ENCODE data around the gene DBF4. TPM values are rescaled to one million over a fixed set of nuclear protein-coding genes. Genes with fewer than 3 reads are reported as not detected.

DBF4 gene
- total and polyA plus RNA-seq, 9 of the 15 experiments (the other 6 are each of a cell fraction or from before 2014, with no cell fraction given), result 37.8 to 145 (median 104) TPM

- peaks cover 0 to 16% of the 10 kb centered on the region in 2 experiments; a peak in 2 of 5 replicates for H3K27me3 ChIP-seq (ENCODE audit: control insufficient read depth in 2 of 2, insufficient read depth in 2 of 2, low read length in 2 of 2)
- H3K4me2 ChIP-seq (ENCODE audit: insufficient read depth, low read length), result peak within 1 kb of the TSS; percentile 61
- peak within 1 kb of the TSS in 1 of 2 experiments; percentile 80; a peak in 2 of 4 replicates for H3K9ac ChIP-seq (ENCODE audit: insufficient read depth in 1 of 2, low read depth in 2 of 2, low read length in 2 of 2)
- peak within 1 kb of the TSS; percentile 46 for H3K4me3 ChIP-seq
- peak within 1 kb of the TSS; percentile 62 for H2AFZ ChIP-seq (ENCODE audit: low read depth, low read length)
- ChIA-PET CTCF (ENCODE audit: low intra/inter-chr PET ratio) (no interaction called here), POLR2A (interaction anchor here (0.6 kb wide), 1 partner anchor 27 kb away, joined by 3 read pairs; no protein-coding TSS in a partner anchor)
- in situ Hi-C loops (cut with MboI) (no loop called here), intact Hi-C loops (cut with micrococcal nuclease) (no loop called here)
- no peaks in the 10 kb centered on the region for H3K79me2 ChIP-seq (ENCODE audit: control insufficient read depth, insufficient read depth, low read length)
- H3K9me1 ChIP-seq (ENCODE audit: control insufficient read depth, insufficient read depth, low read length), result no peaks in the 10 kb centered on the region
- no peaks in the 10 kb centered on the region for H3K36me3 ChIP-seq (ENCODE audit: control insufficient read depth, insufficient read depth, low read length)
- DNase-seq (ENCODE audit: extremely low read depth in 1 of 4, low spot score in 3 of 4), result peak in 3 of 4 experiments; percentile 18 to 59 (median 30)
- H4K20me1 ChIP-seq (replicated peaks; ENCODE audit: control insufficient read depth, insufficient read depth, low read length), result no peaks in the 10 kb centered on the region
- BruUV-seq (replicated peaks), result no TSS peak
- H3K9me3 ChIP-seq (replicated peaks; ENCODE audit: control insufficient read depth, insufficient read depth, low read depth, low read length), result no peaks in the 10 kb centered on the region
- 14% methylated on average over 63 of the region's 70 CpGs for WGBS (ENCODE audit: insufficient coverage, low coverage, missing lambda C conversion rate)
- no peak for FAIRE-seq
- peaks cover 0 to 13% of the 10 kb centered on the region in 2 experiments; a peak in 2 of 5 replicates for H3K4me1 ChIP-seq (replicated peaks in 1 of 2; ENCODE audit: control insufficient read depth in 2 of 2, insufficient read depth in 2 of 2, low read length in 2 of 2)
- ATAC-seq, result peak; percentile 91
- H3K27ac ChIP-seq (ENCODE audit: extremely low read depth, low read depth, low read length), result no peak within 1 kb of the TSS
- no peak for TF ChIP-seq ZNF121 (CRISPR knock-in tag; conservative IDR thresholded peaks at IDR 0.05)
- TF ChIP-seq, protein P1, sequence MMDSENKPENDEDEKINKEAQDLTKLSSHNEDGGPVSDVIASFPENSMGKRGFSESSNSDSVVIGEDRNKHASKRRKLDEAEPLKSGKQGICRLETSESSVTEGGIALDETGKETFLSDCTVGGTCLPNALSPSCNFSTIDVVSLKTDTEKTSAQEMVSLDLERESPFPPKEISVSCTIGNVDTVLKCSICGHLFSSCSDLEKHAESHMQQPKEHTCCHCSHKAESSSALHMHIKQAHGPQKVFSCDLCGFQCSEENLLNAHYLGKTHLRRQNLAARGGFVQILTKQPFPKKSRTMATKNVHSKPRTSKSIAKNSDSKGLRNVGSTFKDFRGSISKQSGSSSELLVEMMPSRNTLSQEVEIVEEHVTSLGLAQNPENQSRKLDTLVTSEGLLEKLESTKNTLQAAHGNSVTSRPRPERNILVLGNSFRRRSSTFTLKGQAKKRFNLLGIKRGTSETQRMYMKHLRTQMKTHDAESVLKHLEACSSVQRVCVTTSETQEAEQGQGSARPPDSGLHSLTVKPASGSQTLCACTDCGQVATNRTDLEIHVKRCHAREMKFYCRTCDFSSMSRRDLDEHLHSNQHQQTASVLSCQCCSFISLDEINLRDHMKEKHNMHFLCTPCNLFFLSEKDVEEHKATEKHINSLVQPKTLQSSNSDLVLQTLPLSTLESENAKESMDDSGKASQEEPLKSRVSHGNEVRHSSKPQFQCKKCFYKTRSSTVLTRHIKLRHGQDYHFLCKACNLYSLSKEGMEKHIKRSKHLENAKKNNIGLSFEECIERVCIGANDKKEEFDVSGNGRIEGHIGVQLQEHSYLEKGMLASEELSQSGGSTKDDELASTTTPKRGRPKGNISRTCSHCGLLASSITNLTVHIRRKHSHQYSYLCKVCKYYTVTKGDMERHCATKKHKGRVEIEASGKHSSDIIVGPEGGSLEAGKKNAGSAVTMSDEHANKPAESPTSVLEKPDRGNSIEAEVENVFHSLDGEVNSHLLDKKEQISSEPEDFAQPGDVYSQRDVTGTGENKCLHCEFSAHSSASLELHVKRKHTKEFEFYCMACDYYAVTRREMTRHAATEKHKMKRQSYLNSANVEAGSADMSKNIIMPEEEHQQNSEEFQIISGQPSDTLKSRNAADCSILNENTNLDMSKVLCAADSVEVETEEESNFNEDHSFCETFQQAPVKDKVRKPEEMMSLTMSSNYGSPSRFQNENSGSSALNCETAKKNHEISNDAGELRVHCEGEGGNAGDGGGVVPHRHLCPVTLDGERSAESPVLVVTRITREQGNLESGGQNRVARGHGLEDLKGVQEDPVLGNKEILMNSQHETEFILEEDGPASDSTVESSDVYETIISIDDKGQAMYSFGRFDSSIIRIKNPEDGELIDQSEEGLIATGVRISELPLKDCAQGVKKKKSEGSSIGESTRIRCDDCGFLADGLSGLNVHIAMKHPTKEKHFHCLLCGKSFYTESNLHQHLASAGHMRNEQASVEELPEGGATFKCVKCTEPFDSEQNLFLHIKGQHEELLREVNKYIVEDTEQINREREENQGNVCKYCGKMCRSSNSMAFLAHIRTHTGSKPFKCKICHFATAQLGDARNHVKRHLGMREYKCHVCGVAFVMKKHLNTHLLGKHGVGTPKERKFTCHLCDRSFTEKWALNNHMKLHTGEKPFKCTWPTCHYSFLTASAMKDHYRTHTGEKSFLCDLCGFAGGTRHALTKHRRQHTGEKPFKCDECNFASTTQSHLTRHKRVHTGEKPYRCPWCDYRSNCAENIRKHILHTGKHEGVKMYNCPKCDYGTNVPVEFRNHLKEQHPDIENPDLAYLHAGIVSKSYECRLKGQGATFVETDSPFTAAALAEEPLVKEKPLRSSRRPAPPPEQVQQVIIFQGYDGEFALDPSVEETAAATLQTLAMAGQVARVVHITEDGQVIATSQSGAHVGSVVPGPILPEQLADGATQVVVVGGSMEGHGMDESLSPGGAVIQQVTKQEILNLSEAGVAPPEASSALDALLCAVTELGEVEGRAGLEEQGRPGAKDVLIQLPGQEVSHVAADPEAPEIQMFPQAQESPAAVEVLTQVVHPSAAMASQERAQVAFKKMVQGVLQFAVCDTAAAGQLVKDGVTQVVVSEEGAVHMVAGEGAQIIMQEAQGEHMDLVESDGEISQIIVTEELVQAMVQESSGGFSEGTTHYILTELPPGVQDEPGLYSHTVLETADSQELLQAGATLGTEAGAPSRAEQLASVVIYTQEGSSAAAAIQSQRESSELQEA (IDR thresholded peaks at IDR 0.05; ENCODE audit: low read depth), result no peak
- TF ChIP-seq RBBP5 (IDR thresholded peaks at IDR 0.05; ENCODE audit: borderline replicate concordance, insufficient read depth, low read length, poor library complexity, severe bottlenecking), result peak; percentile 38
- TF ChIP-seq SIX5 (IDR thresholded peaks at IDR 0.05; ENCODE audit: borderline replicate concordance in 1 of 2, insufficient read depth in 1 of 2, low read depth in 1 of 2, low read length in 2 of 2), result peak in 1 of 2 experiments; percentile 19; a peak in 1 of 4 replicates
- peak; percentile 25; the same call in 1 of the 2 replicates for TF ChIP-seq ZBTB7A (IDR thresholded peaks at IDR 0.05; ENCODE audit: borderline replicate concordance, control insufficient read depth, low read depth, low read length)
- TF ChIP-seq CREM (IDR thresholded peaks at IDR 0.05; ENCODE audit: low read depth), result peak; percentile 8; the same call in 1 of the 2 replicates
- peak; percentile 68 for TF ChIP-seq ZNF143 (CRISPR knock-in tag; IDR thresholded peaks at IDR 0.05)
- TF ChIP-seq NRF1 (conservative IDR thresholded peaks at IDR 0.05 in 1 of 2, IDR thresholded peaks at IDR 0.05 in 1 of 2), result peak; percentile 64 to 75
- peak; percentile 63; the same call in 1 of the 2 replicates for TF ChIP-seq TFAP4 (CRISPR knock-in tag; IDR thresholded peaks at IDR 0.05; ENCODE audit: borderline replicate concordance)
- peak; percentile 31; the same call in 1 of the 2 replicates for TF ChIP-seq PHF8 (IDR thresholded peaks at IDR 0.05; ENCODE audit: borderline replicate concordance, low read length)
- no peak for TF ChIP-seq ATF1 (CRISPR knock-in tag; IDR thresholded peaks at IDR 0.05)
- peak; percentile 58 for TF ChIP-seq ATF1 (tag; IDR thresholded peaks at IDR 0.05)
These were observed 57.8 kb downstream of the DBF4 start, which contains the start of gene ADAM22 for GRCh38 chr7:87933953-87934698. Gene ADAM22, plus strand, starts transcription at chr7:87934251. Its CDS starts 215 bp downstream, at chr7:87934466.

All from K562 (cell line).